HepG2 (cell line): ENCODE data around the gene RNH1. TPM values are rescaled to one million over a fixed set of nuclear protein-coding genes. Genes with fewer than 3 reads are reported as not detected.

Experiments used
- EED ChIP-seq: sonication (generic); formaldehyde crosslinking; IDR thresholded peaks from 2 replicates; pipeline ENCODE4 v1.5.0; 2020; ENCODE audit warnings: mild to moderate bottlenecking, missing genetic modification reagents
- HMG20A ChIP-seq: IDR thresholded peaks from 2 replicates; pipeline ENCODE4 v1.6.1; 2016; ENCODE audit warnings: borderline replicate concordance
- MYNN ChIP-seq: sonication (generic); formaldehyde crosslinking; IDR thresholded peaks from 2 replicates; pipeline ENCODE4 v1.4.0; 2020; ENCODE audit warnings: mild to moderate bottlenecking, low read depth, missing genetic modification reagents
- PHF8 ChIP-seq: sonication (generic); formaldehyde crosslinking; IDR thresholded peaks from 2 replicates; pipeline ENCODE4 v1.5.0; 2020; ENCODE audit warnings: missing genetic modification reagents
- POGZ ChIP-seq: sonication (generic); formaldehyde crosslinking; IDR thresholded peaks from 2 replicates; pipeline ENCODE4 v1.4.0; 2020; ENCODE audit warnings: mild to moderate bottlenecking, missing genetic modification reagents
- PRDM10 ChIP-seq: sonication (generic); formaldehyde crosslinking; IDR thresholded peaks from 2 replicates; pipeline ENCODE4 v1.4.0; 2020; ENCODE audit warnings: low read depth, missing genetic modification reagents
- RBM39 ChIP-seq: fragments of 200-400 bp; formaldehyde crosslinking; IDR thresholded peaks from one replicate; pipeline ENCODE4 v1.6.1; 2018; ENCODE audit warnings: antibody characterized with exemption, mild to moderate bottlenecking, low read depth, low read length; ENCODE audit not compliant: poor library complexity, severe bottlenecking
- SMYD3 ChIP-seq: sonication (generic); formaldehyde crosslinking; IDR thresholded peaks from 2 replicates; pipeline ENCODE4 v1.8.1; 2023; ENCODE audit warnings: mild to moderate bottlenecking, missing genetic modification reagents
- SSRP1 ChIP-seq: IDR thresholded peaks from 2 replicates; pipeline ENCODE4 v1.6.1; 2016; ENCODE audit warnings: control low read depth
- TFE3 ChIP-seq: IDR thresholded peaks from 2 replicates; pipeline ENCODE4 v1.6.1; 2016
- WIZ ChIP-seq: sonication (generic); formaldehyde crosslinking; IDR thresholded peaks from 2 replicates; pipeline ENCODE4 v1.5.1; 2020; ENCODE audit warnings: mild to moderate bottlenecking, missing genetic modification reagents
- ZNF20 ChIP-seq: sonication (generic); formaldehyde crosslinking; IDR thresholded peaks from 2 replicates; pipeline ENCODE4 v1.4.0; 2020; ENCODE audit warnings: mild to moderate bottlenecking, moderate library complexity, missing genetic modification reagents
- ZNF234 ChIP-seq: sonication (generic); formaldehyde crosslinking; conservative IDR thresholded peaks from 2 replicates; pipeline ENCODE4 v1.5.1; 2020; ENCODE audit warnings: mild to moderate bottlenecking, missing genetic modification reagents
- ZNF280D ChIP-seq: sonication (generic); formaldehyde crosslinking; IDR thresholded peaks from 2 replicates; pipeline ENCODE4 v1.5.1; 2020; ENCODE audit warnings: mild to moderate bottlenecking, missing genetic modification reagents
- ZNF33B ChIP-seq: sonication (generic); formaldehyde crosslinking; IDR thresholded peaks from 2 replicates; pipeline ENCODE4 v1.5.1; 2020; ENCODE audit warnings: mild to moderate bottlenecking, missing genetic modification reagents
- ZNF552 ChIP-seq: sonication (generic); formaldehyde crosslinking; IDR thresholded peaks from 2 replicates; pipeline ENCODE4 v1.9.0; 2022; ENCODE audit warnings: missing genetic modification reagents, mild to moderate bottlenecking, borderline replicate concordance
- ZNF562 ChIP-seq: sonication (generic); formaldehyde crosslinking; IDR thresholded peaks from 2 replicates; pipeline ENCODE4 v1.8.0; 2022; ENCODE audit warnings: missing genetic modification reagents, borderline replicate concordance
- polyA plus RNA-seq, 8 experiments: library from polyadenylated mRNA; depleted of rRNA in 3 of 8; stranded (reverse) in 7 of 8; unstranded in 1 of 8; fragments of >200 nt; fragmentation: Illumina TruSeq in 4 of 8; extraction: Trizol in 4 of 8; gene quantifications; 2 replicates each; pipeline versions ENCODE4 v1.2.1 to v1.2.3, GENCODE V29; 2011 to 2016; ENCODE audit warnings: low read depth in 4 of 8, missing spikeins in 1 of 8, mixed read lengths in 1 of 8; ENCODE audit not compliant: insufficient read depth in 1 of 8
- total RNA-seq, 5 experiments: library from RNA; depleted of rRNA; stranded (reverse); fragments of >200 nt; fragmentation: Illumina TruSeq; extraction: Trizol; gene quantifications; 2 replicates each; pipeline ENCODE4 v1.2.3, GENCODE V29; 2016; ENCODE audit warnings: low read depth in 1 of 5
- TF ChIP-seq, protein P1 (sequence below): sonication (generic); formaldehyde crosslinking; IDR thresholded peaks from 2 replicates; pipeline ENCODE4 v1.8.0; 2022; ENCODE audit warnings: mild to moderate bottlenecking, missing genetic modification reagents
- TF ChIP-seq, protein P2 (sequence below): sonication (generic); formaldehyde crosslinking; IDR thresholded peaks from 2 replicates; pipeline ENCODE4 v1.4.0; 2020; ENCODE audit warnings: missing genetic modification reagents

RNH1 gene
- total and polyA plus RNA-seq, 2 of the 13 experiments (the other 11 are each of a cell fraction or from before 2014, with no cell fraction given) = 36.0 to 74.1 TPM

DNA sequence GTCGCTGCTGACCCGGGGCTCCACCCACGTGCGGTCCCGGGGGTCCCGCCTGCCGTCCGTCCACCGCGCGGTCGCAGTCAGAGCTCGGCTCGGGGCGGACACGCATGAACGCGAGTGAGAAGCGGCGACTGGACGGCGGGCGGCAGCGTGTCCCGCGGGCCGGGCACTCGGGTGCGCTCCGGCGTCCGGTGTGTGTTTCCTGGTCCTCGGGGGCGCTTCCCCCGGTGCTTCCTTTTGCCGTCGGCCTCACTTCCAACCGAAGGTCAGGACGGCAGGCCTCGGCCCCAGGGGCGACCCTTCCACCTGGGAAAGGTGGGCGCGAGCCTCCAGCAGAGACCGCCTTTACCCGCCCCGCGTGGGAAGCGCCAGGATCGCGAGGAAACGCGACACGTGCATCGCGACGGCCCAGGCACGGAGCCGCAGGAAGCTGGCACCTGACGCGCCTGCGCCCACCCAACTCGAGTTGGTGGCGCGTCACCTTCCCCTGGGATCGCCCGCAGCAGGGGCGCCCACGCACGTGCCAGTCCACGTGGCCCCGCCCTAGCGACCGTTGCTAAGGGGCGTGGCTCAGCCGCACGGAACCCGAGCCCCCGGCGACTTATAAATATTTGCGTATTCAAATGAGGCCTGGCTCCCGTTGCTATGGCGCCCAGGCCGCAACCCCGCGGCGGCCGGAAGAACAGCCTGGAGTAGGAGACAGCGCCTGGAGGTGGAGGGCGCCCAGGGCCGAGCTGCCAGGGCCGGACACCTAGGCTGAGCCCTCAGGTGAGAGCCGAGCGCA lies 30.0 kb upstream of the RNH1 start, which contains the start of gene LRRC56 (continued):
- TF ChIP-seq ZNF234 (CRISPR knock-in tag) (no peak), EED (CRISPR knock-in tag) (no peak), ZNF20 (no peak), PHF8 (CRISPR knock-in tag) (no peak; the same call in 1 of the 2 replicates), ZNF33B (CRISPR knock-in tag) (no peak), SSRP1 (no peak), RBM39 (no peak), TFE3 (CRISPR knock-in tag) (no peak), MYNN (no peak), SMYD3 (no peak), POGZ (CRISPR knock-in tag) (no peak), ZNF562 (no peak), PRDM10 (CRISPR knock-in tag) (no peak), ZNF280D (no peak), ZNF552 (CRISPR knock-in tag) (no peak), HMG20A (CRISPR knock-in tag) (no peak), WIZ (no peak)
- TF ChIP-seq, protein P1, sequence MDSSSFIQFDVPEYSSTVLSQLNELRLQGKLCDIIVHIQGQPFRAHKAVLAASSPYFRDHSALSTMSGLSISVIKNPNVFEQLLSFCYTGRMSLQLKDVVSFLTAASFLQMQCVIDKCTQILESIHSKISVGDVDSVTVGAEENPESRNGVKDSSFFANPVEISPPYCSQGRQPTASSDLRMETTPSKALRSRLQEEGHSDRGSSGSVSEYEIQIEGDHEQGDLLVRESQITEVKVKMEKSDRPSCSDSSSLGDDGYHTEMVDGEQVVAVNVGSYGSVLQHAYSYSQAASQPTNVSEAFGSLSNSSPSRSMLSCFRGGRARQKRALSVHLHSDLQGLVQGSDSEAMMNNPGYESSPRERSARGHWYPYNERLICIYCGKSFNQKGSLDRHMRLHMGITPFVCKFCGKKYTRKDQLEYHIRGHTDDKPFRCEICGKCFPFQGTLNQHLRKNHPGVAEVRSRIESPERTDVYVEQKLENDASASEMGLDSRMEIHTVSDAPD (CRISPR knock-in tag) = no peak
- TF ChIP-seq, protein P2, sequence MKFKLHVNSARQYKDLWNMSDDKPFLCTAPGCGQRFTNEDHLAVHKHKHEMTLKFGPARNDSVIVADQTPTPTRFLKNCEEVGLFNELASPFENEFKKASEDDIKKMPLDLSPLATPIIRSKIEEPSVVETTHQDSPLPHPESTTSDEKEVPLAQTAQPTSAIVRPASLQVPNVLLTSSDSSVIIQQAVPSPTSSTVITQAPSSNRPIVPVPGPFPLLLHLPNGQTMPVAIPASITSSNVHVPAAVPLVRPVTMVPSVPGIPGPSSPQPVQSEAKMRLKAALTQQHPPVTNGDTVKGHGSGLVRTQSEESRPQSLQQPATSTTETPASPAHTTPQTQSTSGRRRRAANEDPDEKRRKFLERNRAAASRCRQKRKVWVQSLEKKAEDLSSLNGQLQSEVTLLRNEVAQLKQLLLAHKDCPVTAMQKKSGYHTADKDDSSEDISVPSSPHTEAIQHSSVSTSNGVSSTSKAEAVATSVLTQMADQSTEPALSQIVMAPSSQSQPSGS (CRISPR knock-in tag) = no peak
